Activated CD8-positive, alpha-beta memory T cell treated with anti-CD3 and anti-CD28 coated beads, Interleukin-2, amount 10 ng/mL, durations not matched to agents 7 days and 5 days (primary cell): ENCODE data around the gene XYLT2. TPM values are rescaled to one million over a fixed set of nuclear protein-coding genes. Genes with fewer than 3 reads are reported as not detected.

ENCODE experiments used
- ATAC-seq: fragments of 150-1000 bp; cut with Tn5 transposase; one replicate; pipeline ENCODE4 v1.10.0; 2021; ENCODE audit warnings: moderate library complexity
- CTCF ChIA-PET: fragments of 350-600 bp; sonication (Branson Sonifier 250); formaldehyde crosslinking; loops from one replicate; lab custom pipeline; 2021; ENCODE audit warnings: antibody characterized with exemption; lab: Charles Lee
- DNase-seq: peaks from one replicate; pipeline ENCODE4 v3.0.0-alpha.2; 2020
- H3K27ac Mint-ChIP-seq: one replicate; pipeline ENCODE4 v1.8.0; 2021; ENCODE audit warnings: mild to moderate bottlenecking, mixed read lengths
- H3K27me3 Mint-ChIP-seq: one replicate; pipeline ENCODE4 v1.8.0; 2021; ENCODE audit warnings: mixed read lengths
- H3K36me3 Mint-ChIP-seq: one replicate; pipeline ENCODE4 v1.8.0; 2021; ENCODE audit warnings: mild to moderate bottlenecking, mixed read lengths
- H3K4me1 Mint-ChIP-seq: one replicate; pipeline ENCODE4 v1.8.0; 2021; ENCODE audit warnings: mixed read lengths
- H3K4me3 Mint-ChIP-seq: one replicate; pipeline ENCODE4 v1.8.0; 2021; ENCODE audit warnings: mild to moderate bottlenecking, moderate library complexity, mixed read lengths
- H3K9me3 Mint-ChIP-seq: one replicate; pipeline ENCODE4 v1.8.0; 2022; ENCODE audit warnings: low read depth, mixed read lengths
- total RNA-seq, 2 experiments: library from RNA; stranded (reverse); gene quantifications; one replicate each; pipeline ENCODE4 v1.2.3, GENCODE V29; 2021

XYLT2 gene
- total RNA-seq, 2 experiments from 2014 or later, result 33.1 to 38.2 TPM

GRCh38 chr17:50364061-50364458 is 18.1 kb downstream of the XYLT2 start:
- ATAC-seq, result no peak
- no peak overlapping the region for H3K27ac Mint-ChIP-seq

GRCh38 chr17:50364715-50365114 is 18.8 kb downstream of the XYLT2 start:
- no peak for ATAC-seq

More at GRCh38 chr17:50364061-50364458, 18.1 kb downstream of the XYLT2 start:
- no peak for DNase-seq
- peaks cover 18% of the 10 kb centered on the region for H3K4me1 Mint-ChIP-seq
- H3K36me3 Mint-ChIP-seq, result peaks cover 10% of the 10 kb centered on the region
- H3K4me3 Mint-ChIP-seq, result no peak overlapping the region
- CTCF ChIA-PET, result interaction anchor here (0.7 to 5.9 kb wide), 6 partner anchors 8 to 33 kb away, joined by 3 to 64 read pairs (median 18); partner anchors contain the start of genes EME1, LRRC59, MRPL27 and XYLT2
- H3K27me3 Mint-ChIP-seq, result no peaks in the 10 kb centered on the region
- no peaks in the 10 kb centered on the region for H3K9me3 Mint-ChIP-seq

GRCh38 chr17:50365165-50365564 is 19.2 kb downstream of the XYLT2 start:
- peaks cover 17% of the 10 kb centered on the region for H3K36me3 Mint-ChIP-seq
- no peaks in the 10 kb centered on the region for H3K27me3 Mint-ChIP-seq
- H3K9me3 Mint-ChIP-seq, result no peaks in the 10 kb centered on the region
- ATAC-seq (no peak), DNase-seq (no peak)
- no peak overlapping the region for H3K4me3 Mint-ChIP-seq
- no peak overlapping the region for H3K27ac Mint-ChIP-seq
- CTCF ChIA-PET, result interaction anchor here (1.1 kb wide), 1 partner anchor 32 kb away, joined by 4 read pairs; the partner anchor contains the start of gene LRRC59
- H3K4me1 Mint-ChIP-seq, result peaks cover 22% of the 10 kb centered on the region

More at GRCh38 chr17:50364715-50365114, 18.8 kb downstream of the XYLT2 start:
- H3K9me3 Mint-ChIP-seq, result no peaks in the 10 kb centered on the region
- CTCF ChIA-PET, result interaction anchor here (0.7 to 1.0 kb wide), 2 partner anchors 17 to 33 kb away, joined by 3 read pairs; partner anchors contain the start of gene LRRC59
- H3K36me3 Mint-ChIP-seq, result peaks cover 14% of the 10 kb centered on the region
- no peak overlapping the region for H3K27ac Mint-ChIP-seq
- no peak overlapping the region for H3K4me3 Mint-ChIP-seq
- DNase-seq, result no peak
- no peaks in the 10 kb centered on the region for H3K27me3 Mint-ChIP-seq
- H3K4me1 Mint-ChIP-seq, result peaks cover 19% of the 10 kb centered on the region

DNA sequence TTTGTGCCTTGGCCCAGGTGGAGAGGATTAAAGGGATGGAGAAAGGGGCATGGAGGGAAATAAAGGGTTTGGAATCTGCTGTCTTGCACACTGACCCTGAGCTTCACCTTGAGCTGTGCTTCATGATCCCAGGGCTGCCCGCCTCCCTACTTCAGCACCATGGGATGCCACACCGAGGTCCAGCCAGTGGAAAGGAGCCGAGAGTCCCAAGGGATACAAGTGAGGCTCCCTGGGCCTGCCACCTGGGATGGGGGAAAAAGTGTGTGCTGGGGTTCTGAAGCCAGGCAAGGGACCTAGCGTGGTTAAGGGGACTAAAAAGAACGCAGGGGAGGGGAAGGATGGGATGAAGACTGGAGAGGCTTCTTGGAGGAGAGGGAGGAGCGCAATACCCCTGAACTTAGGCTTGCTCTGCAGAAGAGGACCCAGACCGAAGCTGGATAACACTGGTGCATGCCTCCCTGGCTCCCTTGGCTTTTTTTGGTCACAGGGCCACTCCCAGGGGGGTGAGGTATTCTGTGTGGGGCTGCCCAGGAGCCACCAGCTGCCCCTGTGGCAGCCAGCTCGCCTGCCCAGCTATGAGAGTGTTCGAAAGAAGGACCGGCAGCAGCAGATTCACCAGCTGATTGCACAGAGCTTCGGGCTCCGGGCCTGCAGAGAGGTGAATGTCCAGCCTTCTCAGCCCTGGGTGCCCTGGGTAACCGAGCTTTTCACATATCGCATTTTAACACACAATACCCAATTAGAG is 19.9 kb downstream of the XYLT2 start:
- no peak overlapping the region for H3K4me3 Mint-ChIP-seq
- no peak for DNase-seq
- no peak overlapping the region for H3K27ac Mint-ChIP-seq
- no peak for ATAC-seq
- CTCF ChIA-PET, result interaction anchor here (1.1 kb wide), 1 partner anchor 31 kb away, joined by 4 read pairs; the partner anchor contains the start of gene LRRC59
- H3K27me3 Mint-ChIP-seq, result no peaks in the 10 kb centered on the region
- H3K4me1 Mint-ChIP-seq, result peaks cover 22% of the 10 kb centered on the region
- H3K36me3 Mint-ChIP-seq, result peaks cover 22% of the 10 kb centered on the region
- H3K9me3 Mint-ChIP-seq, result no peaks in the 10 kb centered on the region

GRCh38 chr17:50367401-50367800 is 21.5 kb downstream of the XYLT2 start:
- Mint-ChIP-seq H3K27ac (no peak overlapping the region), H3K4me1 (peaks cover 22% of the 10 kb centered on the region), H3K36me3 (peaks cover 29% of the 10 kb centered on the region), H3K9me3 (no peaks in the 10 kb centered on the region), H3K4me3 (no peak overlapping the region), H3K27me3 (no peaks in the 10 kb centered on the region)
- ATAC-seq (no peak), DNase-seq (no peak)
- CTCF ChIA-PET, result interaction anchor here (0.7 to 1.5 kb wide), 2 partner anchors 30 to 59 kb away, joined by 3 read pairs; partner anchors contain the start of gene LRRC59

- Mint-ChIP-seq H3K4me3 (no peak overlapping the region), H3K36me3 (peaks cover 35% of the 10 kb centered on the region), H3K9me3 (no peaks in the 10 kb centered on the region)
Measured at GRCh38 chr17:50370052-50370451, 24.1 kb downstream of the XYLT2 start.

DNA sequence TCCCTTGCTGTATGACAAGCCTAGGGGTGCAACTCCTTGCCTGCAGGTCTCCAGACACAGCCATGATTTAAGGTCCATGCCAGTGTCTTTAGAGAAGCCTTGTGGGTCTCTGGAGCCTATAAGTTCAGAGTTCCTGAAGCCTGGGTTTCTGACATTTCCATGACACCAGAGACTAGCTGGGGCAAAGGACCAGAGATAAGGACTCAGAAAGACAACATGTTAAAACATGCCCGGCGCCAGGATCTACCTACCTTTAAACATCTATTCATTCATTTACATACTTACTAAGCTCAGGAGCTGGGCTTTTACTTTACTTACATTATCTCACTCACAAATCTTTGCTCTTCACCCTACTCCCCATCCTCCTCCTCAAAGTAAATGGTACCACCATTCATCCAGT is 25.6 kb downstream of the XYLT2 start:
- Mint-ChIP-seq H3K4me3 (peak overlapping the region; percentile 94), H3K27me3 (no peaks in the 10 kb centered on the region), H3K36me3 (peaks cover 42% of the 10 kb centered on the region), H3K27ac (peak overlapping the region; percentile 99), H3K4me1 (peaks cover 32% of the 10 kb centered on the region), H3K9me3 (no peaks in the 10 kb centered on the region)
- DNase-seq, result no peak
- ATAC-seq, result no peak
- CTCF ChIA-PET, result interaction anchor here (1.2 to 7.8 kb wide), 5 partner anchors 10 to 375 kb away, joined by 3 to 64 read pairs (median 3); partner anchors contain the start of gene LRRC59

More at GRCh38 chr17:50370052-50370451, 24.1 kb downstream of the XYLT2 start:
- Mint-ChIP-seq H3K4me1 (peaks cover 31% of the 10 kb centered on the region), H3K27me3 (no peaks in the 10 kb centered on the region), H3K27ac (no peak overlapping the region)
- no peak for DNase-seq
- CTCF ChIA-PET, result interaction anchor here (0.6 to 7.8 kb wide), 2 partner anchors 9 to 101 kb away, joined by 3 to 64 read pairs; no protein-coding TSS in a partner anchor
- no peak for ATAC-seq

- peak overlapping the region; percentile 99 for H3K27ac Mint-ChIP-seq
- no peaks in the 10 kb centered on the region for H3K9me3 Mint-ChIP-seq
- H3K36me3 Mint-ChIP-seq, result peaks cover 42% of the 10 kb centered on the region
- peak overlapping the region; percentile 94 for H3K4me3 Mint-ChIP-seq
- peaks cover 32% of the 10 kb centered on the region for H3K4me1 Mint-ChIP-seq
- DNase-seq (no peak), ATAC-seq (no peak)
- H3K27me3 Mint-ChIP-seq, result no peaks in the 10 kb centered on the region
- CTCF ChIA-PET, result interaction anchor here (0.6 to 7.8 kb wide), 6 partner anchors 11 to 376 kb away, joined by 3 to 64 read pairs (median 4); partner anchors contain the start of gene LRRC59
Measured at GRCh38 chr17:50372222-50372757, 26.4 kb downstream of the XYLT2 start.

- H3K27ac Mint-ChIP-seq, result peak within 1 kb of the TSS; percentile 99
- no peaks in the 10 kb centered on the region for H3K27me3 Mint-ChIP-seq
- H3K4me3 Mint-ChIP-seq, result peak within 1 kb of the TSS; percentile 94
- ATAC-seq (peak; percentile 94), DNase-seq (peak; percentile 93)
- H3K9me3 Mint-ChIP-seq, result no peaks in the 10 kb centered on the region
- H3K4me1 Mint-ChIP-seq, result peaks cover 34% of the 10 kb centered on the region
- CTCF ChIA-PET, result interaction anchor here (0.6 to 7.8 kb wide), 8 partner anchors 9 to 173 kb away, joined by 3 to 64 read pairs (median 4); partner anchors contain the start of gene LRRC59
- H3K36me3 Mint-ChIP-seq, result peaks cover 37% of the 10 kb centered on the region
Measured at GRCh38 chr17:50372758-50373556, 27.0 kb downstream of the XYLT2 start, which contains the start of the genes EME1 and MRPL27. EME1 (plus strand) TSS chr17:50373229; CDS start chr17:50375209, 1,980 bp downstream. MRPL27 (minus strand) TSS chr17:50373184; CDS start chr17:50373170, 14 bp downstream.

GRCh38 chr17:50373705-50374104 is 27.8 kb downstream of the XYLT2 start:
- peaks cover 34% of the 10 kb centered on the region for H3K36me3 Mint-ChIP-seq
- H3K27me3 Mint-ChIP-seq, result no peaks in the 10 kb centered on the region
- peak overlapping the region; percentile 94 for H3K4me3 Mint-ChIP-seq
- H3K4me1 Mint-ChIP-seq, result peaks cover 34% of the 10 kb centered on the region
- peak overlapping the region; percentile 99 for H3K27ac Mint-ChIP-seq
- CTCF ChIA-PET, result interaction anchor here (0.9 to 7.8 kb wide), 6 partner anchors 8 to 173 kb away, joined by 3 to 64 read pairs (median 5); partner anchors contain the start of gene LRRC59
- no peaks in the 10 kb centered on the region for H3K9me3 Mint-ChIP-seq
- DNase-seq, result no peak
- ATAC-seq, result no peak

DNA sequence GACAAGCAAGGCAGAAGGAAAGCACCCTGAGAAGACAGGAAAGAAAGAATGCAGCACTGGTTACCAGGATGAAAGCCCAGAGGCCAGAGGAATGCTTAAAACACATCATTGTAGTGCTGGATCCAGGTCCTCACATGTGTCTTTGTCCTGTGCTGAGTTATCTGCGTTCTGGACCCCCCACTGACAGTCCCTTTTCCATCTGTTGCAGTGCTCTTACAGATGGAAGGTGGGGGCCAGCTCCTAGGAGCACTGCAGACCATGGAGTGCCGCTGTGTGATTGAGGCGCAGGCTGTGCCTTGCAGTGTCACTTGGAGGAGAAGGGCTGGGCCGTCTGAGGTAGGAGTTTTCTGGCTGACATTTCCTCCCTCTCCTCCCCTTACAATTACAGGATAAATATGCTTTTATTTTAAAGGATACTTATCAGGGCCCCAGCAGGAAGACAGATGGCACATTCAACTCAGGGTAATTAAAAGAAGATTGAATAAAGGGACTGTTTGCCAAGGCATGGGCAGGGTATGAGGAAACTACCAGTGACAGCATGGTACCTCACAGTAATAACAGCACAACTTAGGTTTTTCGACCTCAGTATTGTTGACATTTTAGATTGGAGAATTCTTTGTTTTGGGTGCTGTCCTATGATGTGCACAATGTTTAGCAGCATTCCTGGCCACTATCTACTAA is 30.1 kb downstream of the XYLT2 start:
- no peak for ATAC-seq
- Mint-ChIP-seq H3K4me3 (no peak overlapping the region), H3K27ac (no peak overlapping the region), H3K9me3 (no peaks in the 10 kb centered on the region), H3K27me3 (no peaks in the 10 kb centered on the region), H3K36me3 (peaks cover 39% of the 10 kb centered on the region), H3K4me1 (peaks cover 30% of the 10 kb centered on the region)
- DNase-seq, result no peak
- CTCF ChIA-PET, result interaction anchor here (1.2 to 7.8 kb wide), 3 partner anchors 14 to 21 kb away, joined by 4 to 64 read pairs (median 45); partner anchors contain the start of gene LRRC59
